Stimulated activated naive CD8-positive, alpha-beta T cell treated with anti-CD3 and anti-CD28 coated beads, Interleukin-15, Interleukin-2, amounts not matched to agents 100 ng/mL and 50 ng/mL, for 24 hours (primary cell): ENCODE data around the gene ASTN2.
"Not testable (repeated sequence)": the region's sequence is repeated elsewhere in the genome, so short reads cannot be mapped to it uniquely, and the experiment has no call there.

Experiments
- H3K27ac Mint-ChIP-seq: one replicate; pipeline ENCODE4 v1.8.0; 2021; ENCODE audit warnings: mild to moderate bottlenecking, mixed read lengths
- H3K27me3 Mint-ChIP-seq: one replicate; pipeline ENCODE4 v1.8.0; 2021; ENCODE audit warnings: mixed read lengths
- H3K36me3 Mint-ChIP-seq: one replicate; pipeline ENCODE4 v1.8.0; 2021; ENCODE audit warnings: low read depth, mixed read lengths
- H3K4me1 Mint-ChIP-seq: one replicate; pipeline ENCODE4 v1.8.0; 2021; ENCODE audit warnings: low read depth, mixed read lengths
- H3K4me3 Mint-ChIP-seq: one replicate; pipeline ENCODE4 v1.8.0; 2021; ENCODE audit warnings: mild to moderate bottlenecking, mixed read lengths
- H3K9me3 Mint-ChIP-seq: one replicate; pipeline ENCODE4 v1.8.0; 2021; ENCODE audit warnings: mixed read lengths

Gene ASTN2

DNA sequence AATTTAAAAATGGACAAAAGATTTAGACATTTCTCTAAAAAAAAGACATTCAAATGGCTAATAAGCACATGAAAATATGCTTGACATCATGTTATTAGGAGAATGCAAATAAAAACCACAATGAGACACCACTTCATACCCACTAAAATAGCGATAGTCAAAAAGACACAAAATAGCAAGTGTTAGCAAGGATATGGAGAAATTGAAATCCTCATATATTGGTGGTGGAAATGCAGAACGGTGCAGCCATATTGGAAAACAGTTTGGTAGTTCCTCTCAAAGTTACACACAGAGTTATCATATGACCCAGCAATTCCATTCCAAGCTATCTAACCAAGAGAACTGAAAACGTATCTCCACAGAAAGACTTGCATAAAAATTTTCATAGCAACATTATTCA lies 955.3 kb downstream of the ASTN2 start:
- H3K4me3 Mint-ChIP-seq: no peak overlapping the region
- no peaks in the 10 kb centered on the region for H3K4me1 Mint-ChIP-seq
- H3K36me3 Mint-ChIP-seq: no peaks in the 10 kb centered on the region
- peaks cover 21% of the 10 kb centered on the region for H3K9me3 Mint-ChIP-seq
- no peak overlapping the region for H3K27ac Mint-ChIP-seq
- H3K27me3 Mint-ChIP-seq: no peaks in the 10 kb centered on the region

DNA sequence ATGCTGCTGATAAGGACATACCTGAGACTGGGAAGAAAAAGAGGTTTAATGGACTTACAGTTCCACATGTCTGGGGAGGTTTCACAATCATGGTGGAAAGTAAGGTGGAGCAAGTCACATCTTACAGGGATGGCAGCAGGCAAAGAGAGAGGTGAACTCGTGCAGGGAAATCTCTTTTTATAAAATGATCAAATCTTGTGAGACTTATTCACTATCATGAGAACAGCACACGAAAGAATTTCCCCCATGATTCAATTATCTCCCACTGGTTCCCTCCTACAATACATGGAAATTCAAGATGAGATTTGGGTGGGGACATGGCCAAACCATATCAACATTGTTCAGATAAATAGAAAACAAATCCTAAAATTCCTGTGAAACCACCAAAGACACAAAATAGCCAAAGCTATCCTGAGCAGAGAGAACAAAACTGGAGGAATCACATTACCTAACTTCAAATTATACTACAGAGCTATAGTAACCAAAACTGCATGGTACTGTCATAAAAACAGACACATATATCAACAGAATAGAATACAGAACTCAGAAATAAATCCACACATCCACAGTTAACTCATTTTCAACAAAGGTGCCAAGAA lies 958.3 kb downstream of the ASTN2 start:
- Mint-ChIP-seq H3K27me3 (no peaks in the 10 kb centered on the region), H3K36me3 (no peaks in the 10 kb centered on the region), H3K27ac (no peak overlapping the region), H3K4me3 (no peak overlapping the region), H3K9me3 (peaks cover 21% of the 10 kb centered on the region), H3K4me1 (no peaks in the 10 kb centered on the region)

GRCh38 chr9:116454539-116454938 lies 960.3 kb downstream of the ASTN2 start:
- not testable (repeated sequence) for H3K4me1 Mint-ChIP-seq, H3K27me3 Mint-ChIP-seq, H3K36me3 Mint-ChIP-seq, H3K27ac Mint-ChIP-seq, H3K4me3 Mint-ChIP-seq
- H3K9me3 Mint-ChIP-seq: peaks cover 21% of the 10 kb centered on the region

- H3K4me1 Mint-ChIP-seq: no peaks in the 10 kb centered on the region
- H3K27ac Mint-ChIP-seq: no peak overlapping the region
- H3K9me3 Mint-ChIP-seq: peaks cover 21% of the 10 kb centered on the region
- no peak overlapping the region for H3K4me3 Mint-ChIP-seq
- H3K36me3 Mint-ChIP-seq: no peaks in the 10 kb centered on the region
- H3K27me3 Mint-ChIP-seq: no peaks in the 10 kb centered on the region
These were observed 961.1 kb downstream of the ASTN2 start for GRCh38 chr9:116453785-116454184.

- H3K4me3 Mint-ChIP-seq: no peak overlapping the region
- H3K9me3 Mint-ChIP-seq: peaks cover 18% of the 10 kb centered on the region
- H3K36me3 Mint-ChIP-seq: no peaks in the 10 kb centered on the region
- H3K27me3 Mint-ChIP-seq: no peaks in the 10 kb centered on the region
- H3K27ac Mint-ChIP-seq: no peak overlapping the region
- H3K4me1 Mint-ChIP-seq: no peaks in the 10 kb centered on the region
These were observed 962.2 kb downstream of the ASTN2 start for GRCh38 chr9:116452634-116453033.

DNA sequence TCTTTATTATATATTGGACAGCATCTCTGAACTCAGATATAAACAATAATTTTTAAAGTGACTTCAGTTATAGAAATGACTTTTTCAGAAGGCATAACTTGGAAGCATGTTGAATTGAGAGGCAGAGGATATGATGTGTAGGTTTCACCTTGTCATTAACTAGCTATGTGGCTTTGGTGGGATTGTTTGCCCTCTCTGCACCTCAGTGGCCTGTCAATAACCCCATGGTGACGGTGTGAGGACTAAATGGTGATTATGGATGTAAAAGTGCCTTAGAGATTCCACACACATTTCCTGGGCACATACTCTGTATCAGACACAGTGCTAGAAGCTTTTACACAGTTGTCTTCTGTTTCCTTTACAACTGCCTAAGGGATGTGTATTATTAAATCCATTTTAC lies 962.6 kb downstream of the ASTN2 start:
- no peaks in the 10 kb centered on the region for H3K27me3 Mint-ChIP-seq
- H3K9me3 Mint-ChIP-seq: peaks cover 14% of the 10 kb centered on the region
- H3K36me3 Mint-ChIP-seq: peaks cover 1% of the 10 kb centered on the region
- H3K27ac Mint-ChIP-seq: no peak overlapping the region
- no peak overlapping the region for H3K4me3 Mint-ChIP-seq
- no peaks in the 10 kb centered on the region for H3K4me1 Mint-ChIP-seq

GRCh38 chr9:116451500-116452115 lies 963.2 kb downstream of the ASTN2 start:
- Mint-ChIP-seq H3K9me3 (peaks cover 8% of the 10 kb centered on the region), H3K4me1 (no peaks in the 10 kb centered on the region), H3K4me3 (no peak overlapping the region), H3K27me3 (no peaks in the 10 kb centered on the region), H3K36me3 (peaks cover 3% of the 10 kb centered on the region), H3K27ac (no peak overlapping the region)

GRCh38 chr9:116450378-116451139 lies 964.3 kb downstream of the ASTN2 start:
- Mint-ChIP-seq H3K36me3 (peaks cover 3% of the 10 kb centered on the region), H3K4me1 (no peaks in the 10 kb centered on the region), H3K4me3 (no peak overlapping the region), H3K27ac (no peak overlapping the region), H3K9me3 (no peaks in the 10 kb centered on the region), H3K27me3 (no peaks in the 10 kb centered on the region)

- H3K9me3 Mint-ChIP-seq: no peaks in the 10 kb centered on the region
- H3K27me3 Mint-ChIP-seq: no peaks in the 10 kb centered on the region
- H3K4me3 Mint-ChIP-seq: no peak overlapping the region
- H3K36me3 Mint-ChIP-seq: peaks cover 3% of the 10 kb centered on the region
- H3K4me1 Mint-ChIP-seq: no peaks in the 10 kb centered on the region
- H3K27ac Mint-ChIP-seq: no peak overlapping the region
These were observed 964.9 kb downstream of the ASTN2 start for GRCh38 chr9:116449949-116450348.

DNA sequence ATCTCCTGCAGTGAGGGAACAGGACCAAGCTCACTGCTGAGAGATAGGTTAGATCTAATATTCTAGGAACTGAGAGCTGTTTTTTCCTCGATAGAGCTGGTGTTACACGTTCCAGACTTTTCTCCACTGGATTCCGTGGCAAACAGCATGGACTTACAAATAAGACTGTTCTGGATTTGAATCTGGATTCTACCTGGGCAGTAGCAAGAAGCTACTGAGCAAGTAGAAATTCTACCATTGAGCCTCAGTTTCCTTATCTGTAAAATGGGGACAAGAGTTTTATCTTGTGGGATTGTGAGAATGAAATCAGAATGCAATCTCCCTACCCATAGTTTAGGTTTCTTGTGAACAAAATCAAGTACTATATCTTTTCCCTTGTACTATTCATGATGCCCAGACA lies 966.4 kb downstream of the ASTN2 start:
- peaks cover 3% of the 10 kb centered on the region for H3K36me3 Mint-ChIP-seq
- no peak overlapping the region for H3K4me3 Mint-ChIP-seq
- no peaks in the 10 kb centered on the region for H3K27me3 Mint-ChIP-seq

DNA sequence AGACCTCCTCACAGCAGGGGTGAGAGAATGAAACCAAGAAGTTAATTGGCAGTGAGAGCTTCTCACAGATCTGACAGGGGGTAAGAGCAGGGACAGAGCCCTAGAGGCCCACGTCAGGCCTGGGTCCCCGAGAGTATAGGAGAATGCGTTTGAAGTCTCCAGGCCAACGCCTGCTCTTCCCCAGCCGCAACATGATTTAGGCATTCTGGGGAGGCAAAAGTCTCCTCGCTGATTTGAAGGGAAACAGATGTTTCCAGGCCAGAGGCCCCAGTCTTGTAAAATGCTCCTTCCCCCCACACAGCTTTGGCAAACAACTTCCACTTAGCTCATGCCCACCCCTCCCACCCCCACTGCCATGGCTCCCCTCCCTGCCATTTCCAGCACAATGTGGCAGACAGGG lies 966.9 kb downstream of the ASTN2 start:
- Mint-ChIP-seq H3K9me3 (no peaks in the 10 kb centered on the region), H3K36me3 (peaks cover 6% of the 10 kb centered on the region), H3K4me1 (no peaks in the 10 kb centered on the region), H3K4me3 (no peak overlapping the region), H3K27ac (no peak overlapping the region), H3K27me3 (no peaks in the 10 kb centered on the region)

More for the DNA sequence above, 966.4 kb downstream of the ASTN2 start:
- H3K27ac Mint-ChIP-seq: no peak overlapping the region
- no peaks in the 10 kb centered on the region for H3K9me3 Mint-ChIP-seq
- H3K4me1 Mint-ChIP-seq: no peaks in the 10 kb centered on the region

DNA sequence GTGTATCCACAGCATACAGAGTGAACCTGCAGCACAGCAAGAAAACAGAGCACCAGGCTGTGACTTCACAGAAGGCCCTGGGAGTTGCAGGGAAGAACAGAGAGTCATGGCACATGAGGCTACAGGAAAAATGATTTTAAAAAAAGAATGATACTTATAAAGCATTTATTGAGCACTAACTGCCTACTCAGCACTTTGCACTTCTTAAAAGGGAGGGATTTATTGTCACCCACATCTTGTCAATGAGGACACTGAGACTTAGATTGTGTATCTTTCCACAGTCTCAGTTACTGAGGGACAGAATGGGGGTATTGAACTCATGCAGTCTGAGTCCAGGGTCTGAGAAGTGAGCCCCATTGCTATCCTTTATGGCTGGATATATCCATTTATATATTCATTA lies 972.3 kb downstream of the ASTN2 start:
- peaks cover 40% of the 10 kb centered on the region for H3K36me3 Mint-ChIP-seq
- H3K27me3 Mint-ChIP-seq: no peaks in the 10 kb centered on the region
- no peak overlapping the region for H3K27ac Mint-ChIP-seq
- H3K4me1 Mint-ChIP-seq: no peaks in the 10 kb centered on the region
- no peaks in the 10 kb centered on the region for H3K9me3 Mint-ChIP-seq
- no peak overlapping the region for H3K4me3 Mint-ChIP-seq

DNA sequence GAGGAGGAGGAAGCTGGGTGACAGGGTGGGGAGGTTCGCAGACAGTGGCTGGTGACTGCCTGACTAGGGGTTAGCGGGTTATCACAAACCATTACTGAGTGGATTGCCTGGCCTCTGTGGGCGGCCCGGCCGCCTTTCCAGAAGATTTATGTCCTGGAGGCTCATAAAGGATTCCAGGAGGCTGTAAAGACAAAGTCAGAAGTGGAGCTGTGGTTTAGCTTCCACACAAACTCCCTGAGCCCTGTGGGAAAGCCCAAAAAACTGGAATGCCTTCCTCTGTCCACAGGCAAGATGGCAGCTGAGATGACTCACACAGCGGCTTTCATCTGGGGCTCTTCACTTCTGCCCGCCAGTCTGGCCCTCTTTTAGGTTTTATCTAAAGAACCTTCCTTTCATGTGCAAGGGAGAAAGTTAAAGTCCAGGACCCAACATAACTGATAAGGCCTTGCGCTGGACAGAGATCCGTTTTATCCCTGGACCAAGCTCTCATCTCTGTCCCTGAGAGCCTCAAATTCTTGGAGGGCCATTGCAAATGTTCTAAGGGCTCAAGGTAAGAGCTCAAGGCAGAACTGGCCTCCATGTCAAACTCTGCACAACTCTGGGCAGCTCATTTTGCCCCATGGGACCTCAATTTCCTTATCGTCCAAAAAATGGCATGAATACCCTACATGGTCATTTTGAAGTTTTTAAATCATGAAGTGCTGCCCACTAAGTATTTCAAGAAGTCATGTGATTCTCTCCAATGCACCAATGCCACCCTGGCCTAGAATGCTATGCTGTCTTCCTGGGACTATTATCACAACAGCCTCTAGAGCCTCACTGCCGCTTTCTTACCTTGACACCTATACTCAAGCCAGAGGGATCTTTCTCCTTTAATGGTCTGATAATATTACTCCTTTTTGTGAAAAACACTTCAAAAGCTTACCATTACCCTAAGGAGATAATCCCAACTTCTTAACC lies 977.2 kb downstream of the ASTN2 start:
- peaks cover 33% of the 10 kb centered on the region for H3K36me3 Mint-ChIP-seq
- no peaks in the 10 kb centered on the region for H3K4me1 Mint-ChIP-seq
- no peak overlapping the region for H3K27ac Mint-ChIP-seq
- H3K27me3 Mint-ChIP-seq: no peaks in the 10 kb centered on the region
- no peaks in the 10 kb centered on the region for H3K9me3 Mint-ChIP-seq
- H3K4me3 Mint-ChIP-seq: no peak overlapping the region

DNA sequence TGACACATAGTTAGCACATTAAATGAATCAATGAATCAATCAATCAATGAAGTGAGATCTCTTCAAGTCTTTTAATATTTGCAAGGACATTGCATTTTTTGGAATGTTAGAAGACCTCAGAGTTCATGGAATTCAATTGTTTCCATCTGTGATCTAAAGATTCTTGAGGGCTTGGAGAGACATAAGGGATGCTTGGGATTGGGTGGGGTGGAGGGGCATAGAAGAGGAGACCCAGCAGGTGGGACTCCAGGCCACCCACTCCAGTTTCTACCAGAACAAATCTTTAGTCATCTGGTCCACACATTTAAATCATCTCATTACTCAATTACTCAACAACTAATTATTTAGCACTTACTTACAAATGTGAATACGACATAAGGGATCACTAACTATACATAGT lies 978.7 kb downstream of the ASTN2 start:
- no peaks in the 10 kb centered on the region for H3K4me1 Mint-ChIP-seq
- H3K36me3 Mint-ChIP-seq: peaks cover 35% of the 10 kb centered on the region
- H3K27ac Mint-ChIP-seq: no peak overlapping the region
- no peaks in the 10 kb centered on the region for H3K27me3 Mint-ChIP-seq
- no peak overlapping the region for H3K4me3 Mint-ChIP-seq
- H3K9me3 Mint-ChIP-seq: no peaks in the 10 kb centered on the region

GRCh38 chr9:116435706-116436105 lies 979.2 kb downstream of the ASTN2 start:
- H3K27ac Mint-ChIP-seq: no peak overlapping the region
- no peaks in the 10 kb centered on the region for H3K4me1 Mint-ChIP-seq
- no peaks in the 10 kb centered on the region for H3K27me3 Mint-ChIP-seq
- H3K36me3 Mint-ChIP-seq: peaks cover 32% of the 10 kb centered on the region
- no peaks in the 10 kb centered on the region for H3K9me3 Mint-ChIP-seq
- H3K4me3 Mint-ChIP-seq: no peak overlapping the region
